SK-N-MC (cell line): Measurements from ENCODE around the gene G0S2.

Experiments used
- DNase-seq: peaks from one replicate; pipeline ENCODE4 v3.0.0-alpha.2; 2011; ENCODE audit warnings: low read depth, low spot score
- H3K27ac ChIP-seq: fragments of 200-600 bp; sonication (generic); 2 replicates; pipeline ENCODE4 v1.5.1; 2016; ENCODE audit warnings: mixed run types
- H3K36me3 ChIP-seq: fragments of 200-600 bp; sonication (generic); 2 replicates; pipeline ENCODE4 v1.6.1; 2017; ENCODE audit warnings: antibody characterized with exemption, low read length, mixed read lengths; ENCODE audit not compliant: insufficient read depth
- H3K4me3 ChIP-seq: fragments of 200-600 bp; sonication (generic); 2 replicates; pipeline ENCODE4 v1.5.1; 2016
- H3K9ac ChIP-seq: fragments of 200-600 bp; sonication (generic); 2 replicates; pipeline ENCODE4 v1.8.0; 2017; ENCODE audit warnings: mixed run types, mixed read lengths; ENCODE audit not compliant: insufficient read length
- H3K9me3 ChIP-seq: fragments of 200-600 bp; sonication (generic); 2 replicates; pipeline ENCODE4 v1.6.1; 2017; ENCODE audit warnings: low read depth, mild to moderate bottlenecking, antibody characterized with exemption, low read length, moderate library complexity, mixed read lengths
- EZH2 ChIP-seq: fragments of 200-600 bp; sonication (generic); IDR thresholded peaks from one replicate; pipeline ENCODE4 v1.6.1; 2017; ENCODE audit warnings: antibody characterized with exemption
- FOXP2 ChIP-seq: optimal IDR thresholded peaks from 2 replicates; pipeline ENCODE3; 2011; ENCODE audit warnings: mild to moderate bottlenecking, moderate library complexity; ENCODE audit not compliant: insufficient read depth; ENCODE audit errors: extremely low read length, control extremely low read depth
- POLR2AphosphoS5 ChIP-seq: IDR thresholded peaks from 2 replicates; pipeline ENCODE4 v1.6.1; 2012; ENCODE audit warnings: mild to moderate bottlenecking, low read depth, low read length, borderline replicate concordance

The G0S2 gene

GRCh38 chr1:209652873-209653401 is 22.3 kb upstream of the G0S2 start:
- DNase-seq: no peak
- no peak for TF ChIP-seq FOXP2
- no peak for TF ChIP-seq EZH2
- TF ChIP-seq POLR2AphosphoS5: no peak
- H3K9ac ChIP-seq: no peak overlapping the region
- no peak overlapping the region for H3K4me3 ChIP-seq
- H3K27ac ChIP-seq: no peak overlapping the region
- H3K9me3 ChIP-seq: no peaks in the 10 kb centered on the region
- no peaks in the 10 kb centered on the region for H3K36me3 ChIP-seq

GRCh38 chr1:209653915-209654351 is 21.3 kb upstream of the G0S2 start:
- H3K27ac ChIP-seq: no peak overlapping the region
- H3K9ac ChIP-seq: no peak overlapping the region
- H3K9me3 ChIP-seq: no peaks in the 10 kb centered on the region
- TF ChIP-seq EZH2 (no peak), FOXP2 (no peak), POLR2AphosphoS5 (no peak)
- no peak for DNase-seq
- no peak overlapping the region for H3K4me3 ChIP-seq
- H3K36me3 ChIP-seq: no peaks in the 10 kb centered on the region

GRCh38 chr1:209655411-209656231 is 19.6 kb upstream of the G0S2 start:
- Histone ChIP-seq H3K4me3 (no peak overlapping the region), H3K9ac (no peak overlapping the region), H3K9me3 (no peaks in the 10 kb centered on the region), H3K36me3 (no peaks in the 10 kb centered on the region), H3K27ac (no peak overlapping the region)
- TF ChIP-seq POLR2AphosphoS5 (no peak), EZH2 (no peak)
- no peak for DNase-seq

GRCh38 chr1:209657140-209657879 is 17.9 kb upstream of the G0S2 start:
- TF ChIP-seq POLR2AphosphoS5 (no peak), EZH2 (no peak), FOXP2 (no peak)
- H3K9ac ChIP-seq: no peak overlapping the region
- H3K4me3 ChIP-seq: no peak overlapping the region
- DNase-seq: no peak
- H3K36me3 ChIP-seq: no peaks in the 10 kb centered on the region
- H3K9me3 ChIP-seq: no peaks in the 10 kb centered on the region
- no peak overlapping the region for H3K27ac ChIP-seq

- TF ChIP-seq FOXP2 (no peak), POLR2AphosphoS5 (no peak), EZH2 (no peak)
- no peaks in the 10 kb centered on the region for H3K9me3 ChIP-seq
- H3K27ac ChIP-seq: no peak overlapping the region
- H3K36me3 ChIP-seq: no peaks in the 10 kb centered on the region
- no peak for DNase-seq
- no peak overlapping the region for H3K9ac ChIP-seq
- H3K4me3 ChIP-seq: no peak overlapping the region
Observed at GRCh38 chr1:209657918-209658317, 17.3 kb upstream of the G0S2 start.

GRCh38 chr1:209659909-209660308 is 15.3 kb upstream of the G0S2 start:
- Histone ChIP-seq H3K4me3 (peak overlapping the region; percentile 36), H3K9me3 (no peaks in the 10 kb centered on the region), H3K27ac (peak overlapping the region; percentile 38), H3K36me3 (no peaks in the 10 kb centered on the region), H3K9ac (no peak overlapping the region)
- TF ChIP-seq POLR2AphosphoS5 (peak; percentile 64; the same call in 1 of the 2 replicates), FOXP2 (no peak), EZH2 (no peak)
- DNase-seq: peak; percentile 87

- H3K9me3 ChIP-seq: no peaks in the 10 kb centered on the region
- H3K4me3 ChIP-seq: no peak overlapping the region
- H3K9ac ChIP-seq: no peak overlapping the region
- DNase-seq: peak; percentile 22
- H3K36me3 ChIP-seq: no peaks in the 10 kb centered on the region
- no peak for TF ChIP-seq POLR2AphosphoS5
- no peak for TF ChIP-seq FOXP2
- TF ChIP-seq EZH2: no peak
- H3K27ac ChIP-seq: no peak overlapping the region
Observed at GRCh38 chr1:209661071-209661470, 14.1 kb upstream of the G0S2 start.

GRCh38 chr1:209662879-209663327 is 12.3 kb upstream of the G0S2 start:
- TF ChIP-seq POLR2AphosphoS5 (no peak), EZH2 (no peak), FOXP2 (no peak)
- Histone ChIP-seq H3K9me3 (no peaks in the 10 kb centered on the region), H3K27ac (no peak overlapping the region), H3K9ac (no peak overlapping the region), H3K36me3 (no peaks in the 10 kb centered on the region), H3K4me3 (no peak overlapping the region)
- no peak for DNase-seq
